ENCODE measurements around the gene ITFG1. TPM values are rescaled to one million over a fixed set of nuclear protein-coding genes. Genes with fewer than 3 reads are reported as not detected.
"Not testable (repeated sequence)": the region's sequence is repeated elsewhere in the genome, so short reads cannot be mapped to it uniquely, and the experiment has no call there.

Gene ITFG1
- total RNA-seq, 4 donors from 2014 or later = 12.9 to 100 (median 60.8) TPM

DNA sequence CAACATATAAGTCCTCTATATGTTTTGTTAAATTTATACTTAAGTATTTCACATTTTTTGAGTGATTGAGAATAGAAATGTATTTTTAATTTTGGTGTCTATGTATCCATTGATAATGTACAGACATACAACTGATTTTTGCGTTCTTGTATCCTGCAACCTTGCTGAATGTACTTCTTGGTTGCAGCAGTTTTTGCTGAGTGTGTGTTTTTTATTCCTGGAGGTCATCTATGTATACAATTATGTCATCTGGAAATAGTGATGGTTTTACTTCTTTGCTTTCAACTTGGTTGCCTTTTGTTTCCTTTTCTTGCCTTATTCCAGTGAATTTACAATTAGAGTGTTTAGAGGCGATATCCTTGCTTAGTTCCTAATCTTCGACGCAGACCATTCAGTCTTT, 249.6 kb downstream of the ITFG1 start:
- intact Hi-C loops (cut with DNase I; ENCODE audit: low total_unique reads) (no loop called here), in situ Hi-C loops (cut with MboI; ENCODE audit: low pct_ligation_motif_present in 1 of 4, low pct_unique_long_range_greater_than_20kb in 1 of 4, low sequenced_read_pairs in 3 of 4) (no loop called here)
- Histone ChIP-seq H3K27ac (no peak overlapping the region), H3K4me1 (no peaks in the 10 kb centered on the region), H3K4me3 (no peak overlapping the region), H3K36me3 (peaks cover 0 to 2% (median 0%) of the 10 kb centered on the region in 4 donors), H3K27me3 (no peaks in the 10 kb centered on the region), H3K9me3 (no peaks in the 10 kb centered on the region)
- no peak for DNase-seq
- TF ChIP-seq EP300 (IDR thresholded peaks at IDR 0.05; ENCODE audit: low read depth) (no peak), POLR2AphosphoS5 (IDR thresholded peaks at IDR 0.05) (no peak), POLR2A (IDR thresholded peaks at IDR 0.05) (no peak)
- TF ChIP-seq, protein P1, sequence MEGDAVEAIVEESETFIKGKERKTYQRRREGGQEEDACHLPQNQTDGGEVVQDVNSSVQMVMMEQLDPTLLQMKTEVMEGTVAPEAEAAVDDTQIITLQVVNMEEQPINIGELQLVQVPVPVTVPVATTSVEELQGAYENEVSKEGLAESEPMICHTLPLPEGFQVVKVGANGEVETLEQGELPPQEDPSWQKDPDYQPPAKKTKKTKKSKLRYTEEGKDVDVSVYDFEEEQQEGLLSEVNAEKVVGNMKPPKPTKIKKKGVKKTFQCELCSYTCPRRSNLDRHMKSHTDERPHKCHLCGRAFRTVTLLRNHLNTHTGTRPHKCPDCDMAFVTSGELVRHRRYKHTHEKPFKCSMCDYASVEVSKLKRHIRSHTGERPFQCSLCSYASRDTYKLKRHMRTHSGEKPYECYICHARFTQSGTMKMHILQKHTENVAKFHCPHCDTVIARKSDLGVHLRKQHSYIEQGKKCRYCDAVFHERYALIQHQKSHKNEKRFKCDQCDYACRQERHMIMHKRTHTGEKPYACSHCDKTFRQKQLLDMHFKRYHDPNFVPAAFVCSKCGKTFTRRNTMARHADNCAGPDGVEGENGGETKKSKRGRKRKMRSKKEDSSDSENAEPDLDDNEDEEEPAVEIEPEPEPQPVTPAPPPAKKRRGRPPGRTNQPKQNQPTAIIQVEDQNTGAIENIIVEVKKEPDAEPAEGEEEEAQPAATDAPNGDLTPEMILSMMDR (IDR thresholded peaks at IDR 0.05) = no peak
- WGBS, 2 donors (ENCODE audit: low coverage in 1 of 2) = 76 to 94% methylated on average over 4 of the region's 4 CpGs

DNA sequence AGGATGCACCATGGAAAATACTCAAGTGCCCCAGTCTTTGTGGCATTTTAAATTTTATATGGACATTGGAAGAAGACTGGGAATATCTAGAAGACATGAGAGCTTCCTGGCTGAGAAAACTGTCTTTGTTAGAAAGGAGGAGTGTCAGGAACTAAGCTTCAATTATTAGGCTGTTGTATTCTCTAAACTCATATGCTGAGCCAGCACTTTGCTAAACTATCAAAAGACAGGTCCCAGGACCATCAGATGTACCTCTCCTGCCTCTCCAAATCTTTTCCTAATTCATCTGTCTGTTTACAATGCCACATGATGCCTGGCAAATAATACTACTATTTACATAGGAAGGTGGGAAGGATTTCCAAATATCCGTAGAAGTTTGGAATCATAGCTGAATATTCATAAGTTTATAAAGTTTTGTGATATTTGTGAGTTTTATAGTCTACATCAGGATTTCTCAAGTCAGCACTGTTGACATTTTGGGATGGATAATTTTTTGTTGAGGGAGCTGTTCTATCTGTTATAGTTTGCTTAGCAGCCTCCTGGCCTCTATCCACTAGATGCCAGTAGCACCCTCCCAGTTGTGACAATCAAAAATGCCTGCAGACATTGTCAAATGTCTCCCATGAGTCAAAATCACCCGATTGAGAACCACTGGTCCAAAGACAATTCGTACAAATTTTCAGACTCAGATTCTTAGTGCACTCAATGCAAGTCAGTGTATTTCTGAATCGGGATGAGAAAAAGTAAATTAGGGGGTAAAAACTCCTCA, 255.9 kb downstream of the ITFG1 start:
- Histone ChIP-seq H3K27ac (no peak overlapping the region), H3K27me3 (no peaks in the 10 kb centered on the region), H3K36me3 (no peaks in the 10 kb centered on the region), H3K4me1 (no peaks in the 10 kb centered on the region), H3K9me3 (no peaks in the 10 kb centered on the region), H3K4me3 (no peak overlapping the region)
- intact Hi-C loops (cut with DNase I; ENCODE audit: low total_unique reads) (no loop called here), in situ Hi-C loops (cut with MboI; ENCODE audit: low pct_ligation_motif_present in 1 of 4, low pct_unique_long_range_greater_than_20kb in 1 of 4, low sequenced_read_pairs in 3 of 4) (no loop called here)
- WGBS, 2 donors (ENCODE audit: low coverage in 1 of 2) = 81 to 83% methylated on average over 3 to 4 of the region's 4 CpGs
- TF ChIP-seq EP300 (IDR thresholded peaks at IDR 0.05; ENCODE audit: low read depth) (no peak), POLR2A (IDR thresholded peaks at IDR 0.05) (no peak), POLR2AphosphoS5 (IDR thresholded peaks at IDR 0.05) (no peak)
- no peak for DNase-seq

DNA sequence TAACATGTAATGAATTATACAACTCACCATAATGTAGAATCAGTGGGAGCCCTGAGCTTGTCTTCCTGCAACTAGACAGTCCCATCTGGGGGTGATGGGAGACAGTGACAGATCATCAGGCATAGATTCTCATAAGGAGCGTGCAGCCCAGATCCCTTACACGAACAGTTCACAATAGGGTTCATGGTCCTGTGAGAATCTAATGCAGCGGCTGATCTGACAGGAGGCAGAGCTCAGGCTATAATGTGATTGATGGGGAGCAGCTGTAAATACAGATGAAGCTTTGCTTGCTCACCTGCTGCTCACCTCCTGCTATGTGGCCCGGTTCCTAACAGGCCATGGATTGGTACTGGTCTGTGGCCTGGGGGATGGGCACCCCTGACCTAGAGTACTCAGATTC, 257.4 kb downstream of the ITFG1 start:
- intact Hi-C loops (cut with DNase I; ENCODE audit: low total_unique reads); H3K4me1 ChIP-seq; in situ Hi-C loops (cut with MboI; ENCODE audit: low pct_ligation_motif_present in 1 of 4, low pct_unique_long_range_greater_than_20kb in 1 of 4, low sequenced_read_pairs in 3 of 4); H3K36me3 ChIP-seq; H3K4me3 ChIP-seq; H3K27ac ChIP-seq; H3K27me3 ChIP-seq; DNase-seq; H3K9me3 ChIP-seq: not testable (repeated sequence)
- 90% methylated on average over 4 of the region's 4 CpGs; no CpG with 5 or more reads in 1 of the 2 donors for WGBS, 2 donors (ENCODE audit: low coverage in 1 of 2)

DNA sequence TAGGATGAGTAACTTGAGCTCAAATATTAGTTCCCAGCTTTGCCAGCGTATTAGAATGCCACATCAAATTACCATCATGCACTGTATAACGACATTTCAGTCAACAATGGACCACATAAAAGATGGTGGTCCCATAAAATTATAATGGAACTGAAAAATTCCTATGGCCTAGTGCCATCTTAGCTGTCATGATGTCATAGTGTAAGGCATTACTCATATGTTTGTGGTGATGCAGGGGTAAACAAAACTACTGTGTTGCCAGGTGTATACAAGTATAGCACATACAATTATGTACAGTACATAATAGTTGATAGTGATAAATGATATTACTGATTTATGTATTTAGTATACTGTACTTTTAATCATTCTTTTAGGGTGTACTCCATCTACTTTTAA, 262.7 kb downstream of the ITFG1 start:
- H3K4me1 ChIP-seq = no peaks in the 10 kb centered on the region
- 94 to 97% methylated on average over 2 of the region's 2 CpGs for WGBS, 2 donors (ENCODE audit: low coverage in 1 of 2)
- no peaks in the 10 kb centered on the region for H3K27me3 ChIP-seq
- no peak overlapping the region for H3K27ac ChIP-seq
- no peak overlapping the region for H3K4me3 ChIP-seq
- no peaks in the 10 kb centered on the region for H3K9me3 ChIP-seq
- in situ Hi-C loops (cut with MboI; ENCODE audit: low pct_ligation_motif_present in 1 of 4, low pct_unique_long_range_greater_than_20kb in 1 of 4, low sequenced_read_pairs in 3 of 4) = no loop called here
- no peak for TF ChIP-seq EP300 (IDR thresholded peaks at IDR 0.05; ENCODE audit: low read depth)
- no peak for TF ChIP-seq POLR2AphosphoS5 (IDR thresholded peaks at IDR 0.05)
- no peak for TF ChIP-seq POLR2A (IDR thresholded peaks at IDR 0.05)
- no peak for DNase-seq
- H3K36me3 ChIP-seq = no peaks in the 10 kb centered on the region
- intact Hi-C loops (cut with DNase I; ENCODE audit: low total_unique reads) = no loop called here

DNA sequence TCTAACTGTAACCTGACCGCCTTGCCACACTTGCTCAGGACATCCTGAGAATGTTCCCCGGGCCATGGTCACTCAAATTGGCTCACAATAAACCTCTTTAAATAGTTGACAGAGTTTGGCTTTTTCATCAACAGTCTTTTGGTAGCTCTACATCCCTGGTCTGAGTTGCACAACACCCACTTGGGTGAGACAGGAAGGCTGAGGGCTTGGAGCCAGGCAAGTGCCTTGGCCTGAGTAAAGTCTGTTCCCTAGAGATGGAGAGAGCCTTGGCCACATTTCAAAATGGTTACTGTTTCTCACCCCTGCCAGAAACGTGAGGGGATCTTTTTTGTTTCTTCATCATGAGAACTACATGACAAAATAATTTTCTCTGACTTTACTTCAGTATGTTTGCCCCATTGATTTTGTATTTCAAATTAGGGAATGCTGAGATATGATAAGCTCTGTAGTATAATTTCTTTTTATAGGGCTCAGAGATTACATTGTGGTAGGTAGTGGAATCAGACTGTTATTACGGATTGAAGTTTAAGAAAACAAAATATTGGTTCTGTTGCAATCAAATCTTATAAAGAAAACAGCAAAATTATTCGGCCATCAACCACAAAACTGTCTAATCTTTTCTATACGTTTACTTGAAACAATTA, 263.2 kb downstream of the ITFG1 start:
- 80 to 89% methylated on average over 4 to 6 of the region's 6 CpGs for WGBS, 2 donors (ENCODE audit: low coverage in 1 of 2)
- H3K36me3 ChIP-seq = no peaks in the 10 kb centered on the region
- intact Hi-C loops (cut with DNase I; ENCODE audit: low total_unique reads) = no loop called here
- no peak for TF ChIP-seq POLR2AphosphoS5 (IDR thresholded peaks at IDR 0.05)
- TF ChIP-seq, protein P1 (IDR thresholded peaks at IDR 0.05) = no peak
- TF ChIP-seq EP300 (IDR thresholded peaks at IDR 0.05; ENCODE audit: low read depth) = no peak
- no peak for TF ChIP-seq POLR2A (IDR thresholded peaks at IDR 0.05)
- no peaks in the 10 kb centered on the region for H3K27me3 ChIP-seq
- H3K4me1 ChIP-seq = no peaks in the 10 kb centered on the region
- no peaks in the 10 kb centered on the region for H3K9me3 ChIP-seq
- H3K4me3 ChIP-seq = no peak overlapping the region
- no peak overlapping the region for H3K27ac ChIP-seq
- in situ Hi-C loops (cut with MboI; ENCODE audit: low pct_ligation_motif_present in 1 of 4, low pct_unique_long_range_greater_than_20kb in 1 of 4, low sequenced_read_pairs in 3 of 4) = no loop called here
- no peak for DNase-seq

Measured in transverse colon (tissue), 4 donors.